ENCODE data around the gene CA10.

GRCh38 chr17:51997723-51998122 lies 160.8 kb downstream of the CA10 start:
- no peak for TF ChIP-seq CTCF (IDR thresholded peaks at IDR 0.05)
- TF ChIP-seq POLR2AphosphoS5 (IDR thresholded peaks at IDR 0.05): no peak
